ENCODE data around the gene MEN1. TPM values are rescaled to one million over a fixed set of nuclear protein-coding genes. Genes with fewer than 3 reads are reported as not detected.
A peak's percentile ranks its signal among the peaks of the same experiment; 100 is the strongest.
"Not testable (repeated sequence)": the region's sequence is repeated elsewhere in the genome, so short reads cannot be mapped to it uniquely, and the experiment has no call there.

MEN1 gene
- total and polyA plus RNA-seq, 10 donors = 17.8 to 33.6 (median 27.2) TPM

DNA sequence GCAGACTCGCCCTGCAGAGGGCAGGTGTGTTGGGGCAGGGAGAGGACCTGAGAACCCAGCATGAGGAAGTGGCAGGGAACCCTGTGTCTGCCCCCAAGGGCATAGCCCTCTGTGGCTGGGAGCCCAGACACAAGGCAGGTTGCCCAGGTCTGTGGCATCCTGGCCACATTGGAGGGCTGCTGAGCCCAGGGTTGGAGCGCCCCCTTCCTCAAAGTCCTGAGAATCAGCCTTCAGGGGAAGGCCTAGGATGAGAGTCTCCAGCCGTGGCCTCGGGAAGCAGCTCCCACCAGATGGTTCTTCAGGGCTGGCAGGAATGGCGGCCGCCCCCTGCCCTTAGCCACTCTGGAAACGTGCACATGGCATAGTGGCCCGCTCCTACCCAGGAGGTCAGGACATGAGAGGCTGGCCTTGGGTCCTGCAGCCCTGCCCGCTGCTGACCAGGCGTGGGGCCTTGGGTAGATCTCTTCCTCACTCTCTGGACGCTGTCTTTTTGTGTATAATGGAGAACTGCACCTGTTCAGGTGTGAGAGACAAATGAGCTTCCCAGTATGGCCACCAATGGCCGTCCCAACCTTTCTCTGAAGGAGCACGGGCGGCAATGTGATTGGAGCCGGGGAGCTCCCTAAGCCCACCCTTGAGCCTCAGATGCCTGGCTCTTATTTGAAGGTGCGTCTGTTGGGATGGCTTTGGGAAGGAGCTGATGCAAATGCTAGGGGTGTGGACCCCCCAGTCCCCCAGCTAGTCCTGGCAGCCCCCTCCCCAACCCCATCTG lies 38.7 kb upstream of the MEN1 start:
- peak; percentile 92 for DNase-seq
- Histone ChIP-seq H3K4me1 (peaks cover 62 to 96% (median 87%) of the 10 kb centered on the region in 6 donors), H3K36me3 (peaks cover 0 to 29% (median 14%) of the 10 kb centered on the region in 6 donors), H3K27me3 (replicated peaks in 1 of 7) (no peaks in the 10 kb centered on the region), H3K27ac (peak overlapping the region in 7 of 8 donors; percentile 54 to 98 (median 93)), H3K4me3 (no peak overlapping the region), H3K9me3 (no peaks in the 10 kb centered on the region)
- 68 to 76% (median 73%) methylated on average over 7 to 16 of the region's 16 CpGs for WGBS, 5 donors
- TF ChIP-seq POLR2A (IDR thresholded peaks at IDR 0.05) (no peak), POLR2AphosphoS5 (IDR thresholded peaks at IDR 0.05) (peak; percentile 71 to 77 (median 76))
- TF ChIP-seq, protein P1, sequence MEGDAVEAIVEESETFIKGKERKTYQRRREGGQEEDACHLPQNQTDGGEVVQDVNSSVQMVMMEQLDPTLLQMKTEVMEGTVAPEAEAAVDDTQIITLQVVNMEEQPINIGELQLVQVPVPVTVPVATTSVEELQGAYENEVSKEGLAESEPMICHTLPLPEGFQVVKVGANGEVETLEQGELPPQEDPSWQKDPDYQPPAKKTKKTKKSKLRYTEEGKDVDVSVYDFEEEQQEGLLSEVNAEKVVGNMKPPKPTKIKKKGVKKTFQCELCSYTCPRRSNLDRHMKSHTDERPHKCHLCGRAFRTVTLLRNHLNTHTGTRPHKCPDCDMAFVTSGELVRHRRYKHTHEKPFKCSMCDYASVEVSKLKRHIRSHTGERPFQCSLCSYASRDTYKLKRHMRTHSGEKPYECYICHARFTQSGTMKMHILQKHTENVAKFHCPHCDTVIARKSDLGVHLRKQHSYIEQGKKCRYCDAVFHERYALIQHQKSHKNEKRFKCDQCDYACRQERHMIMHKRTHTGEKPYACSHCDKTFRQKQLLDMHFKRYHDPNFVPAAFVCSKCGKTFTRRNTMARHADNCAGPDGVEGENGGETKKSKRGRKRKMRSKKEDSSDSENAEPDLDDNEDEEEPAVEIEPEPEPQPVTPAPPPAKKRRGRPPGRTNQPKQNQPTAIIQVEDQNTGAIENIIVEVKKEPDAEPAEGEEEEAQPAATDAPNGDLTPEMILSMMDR (IDR thresholded peaks at IDR 0.05 in 8 of 11, conservative IDR thresholded peaks at IDR 0.05 in 3 of 11) = peak in 7 of 11 experiments; percentile 1 to 40 (median 30)
- intact Hi-C loops (cut with DNase I; ENCODE audit: low total_unique reads) = loop anchor here (10.0 kb wide), 1 partner anchor 64 kb away; no protein-coding TSS in a partner anchor

DNA sequence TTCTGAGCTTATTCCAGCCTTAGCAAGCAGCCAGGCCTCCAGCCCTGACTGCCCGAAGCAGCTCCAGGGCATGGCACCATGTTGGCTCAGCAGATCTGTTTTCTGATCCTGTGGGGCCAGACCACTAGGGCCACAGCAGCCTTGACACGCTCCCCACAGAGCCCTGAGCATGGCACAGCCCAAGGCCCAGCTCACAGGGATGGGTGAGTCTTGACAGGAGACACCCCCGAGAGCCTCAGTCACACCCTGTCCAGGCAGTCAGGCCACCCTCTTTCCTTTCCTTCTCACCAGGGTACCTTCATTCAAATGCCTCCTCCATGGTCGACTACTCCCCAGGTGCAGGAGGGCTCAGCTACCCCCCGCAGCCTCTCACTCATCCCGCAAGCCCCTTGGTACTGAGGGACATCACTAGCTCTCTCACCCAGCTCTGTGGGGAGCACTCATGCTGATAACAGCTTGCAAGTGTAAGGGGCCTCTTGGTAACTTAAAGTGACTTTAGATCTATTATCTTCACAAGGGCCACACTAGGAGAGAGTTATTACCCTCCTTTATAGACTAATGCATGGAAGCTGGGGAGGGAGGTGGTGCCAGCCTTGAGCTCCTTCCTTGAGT lies 38.0 kb upstream of the MEN1 start:
- TF ChIP-seq POLR2A (IDR thresholded peaks at IDR 0.05) (no peak), POLR2AphosphoS5 (IDR thresholded peaks at IDR 0.05) (peak in 1 of 3 donors; percentile 3)
- TF ChIP-seq, protein P1 (IDR thresholded peaks at IDR 0.05 in 8 of 11, conservative IDR thresholded peaks at IDR 0.05 in 3 of 11) = peak in 3 of 11 experiments; percentile 28 to 52 (median 47)
- Histone ChIP-seq H3K4me1 (peaks cover 55 to 96% (median 87%) of the 10 kb centered on the region in 6 donors), H3K9me3 (no peaks in the 10 kb centered on the region)

DNA sequence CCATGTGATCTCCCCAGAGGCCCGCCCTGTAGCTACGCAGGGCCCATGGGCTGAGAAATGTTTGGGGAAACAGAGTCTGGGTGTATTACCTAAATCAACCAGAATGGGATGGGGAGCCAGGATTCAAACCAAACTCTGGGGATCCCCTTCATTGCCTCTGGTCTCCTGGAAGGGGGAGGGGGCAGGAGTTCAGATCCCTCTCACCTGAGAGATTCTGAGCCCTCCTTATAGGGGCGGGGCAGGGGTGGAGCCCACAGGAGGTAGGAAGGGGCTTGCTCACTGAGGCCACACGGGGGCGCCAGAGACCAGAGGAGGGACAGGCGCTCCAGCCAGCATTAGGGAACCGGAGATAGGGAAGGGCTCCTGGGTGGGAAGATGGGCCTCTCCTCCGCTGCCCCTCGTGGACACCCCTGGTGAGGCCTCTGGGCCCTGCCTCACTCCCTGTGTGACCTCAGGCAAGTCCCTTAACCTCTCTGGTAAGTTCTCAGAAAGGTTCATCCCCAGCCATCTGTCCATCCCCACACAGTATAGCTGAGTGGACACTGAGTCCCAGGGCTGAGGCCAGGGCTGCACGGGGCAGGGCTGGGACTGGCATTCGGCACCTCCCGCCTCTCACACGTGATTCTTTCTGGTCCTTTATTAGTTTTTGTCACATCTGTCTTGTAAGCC lies 36.8 kb upstream of the MEN1 start:
- TF ChIP-seq, protein P1 (IDR thresholded peaks at IDR 0.05 in 8 of 11, conservative IDR thresholded peaks at IDR 0.05 in 3 of 11) = peak; percentile 96 to 100 (median 98)
- TF ChIP-seq POLR2A (IDR thresholded peaks at IDR 0.05) (no peak), POLR2AphosphoS5 (IDR thresholded peaks at IDR 0.05) (peak; percentile 73 to 79 (median 77))
- Histone ChIP-seq H3K36me3 (peaks cover 0 to 10% (median 3%) of the 10 kb centered on the region in 6 donors), H3K27ac (peak overlapping the region in 5 of 8 donors; percentile 52 to 98 (median 93)), H3K4me1 (peaks cover 44 to 91% (median 77%) of the 10 kb centered on the region in 6 donors), H3K27me3 (replicated peaks in 1 of 7) (no peaks in the 10 kb centered on the region), H3K4me3 (no peak overlapping the region), H3K9me3 (no peaks in the 10 kb centered on the region)
- peak; percentile 99 for DNase-seq
- WGBS, 5 donors = 19 to 43% (median 29%) methylated on average over 7 to 13 of the region's 13 CpGs
- intact Hi-C loops (cut with DNase I; ENCODE audit: low total_unique reads) = loop anchor here (2.0 to 10.0 kb wide), 2 partner anchors 48 to 62 kb away; no protein-coding TSS in a partner anchor

More for the DNA sequence above, 38.0 kb upstream of the MEN1 start:
- peak overlapping the region in 7 of 8 donors; percentile 54 to 98 (median 93) for H3K27ac ChIP-seq
- H3K4me3 ChIP-seq = peak overlapping the region in 1 of 8 donors; percentile 9
- no peaks in the 10 kb centered on the region for H3K27me3 ChIP-seq (replicated peaks in 1 of 7)
- no peak for DNase-seq
- peaks cover 0 to 22% (median 9%) of the 10 kb centered on the region in 6 donors for H3K36me3 ChIP-seq
- intact Hi-C loops (cut with DNase I; ENCODE audit: low total_unique reads) = loop anchor here (10.0 kb wide), 1 partner anchor 64 kb away; no protein-coding TSS in a partner anchor
- WGBS, 5 donors = 68 to 77% (median 72%) methylated on average over 6 of the region's 6 CpGs

DNA sequence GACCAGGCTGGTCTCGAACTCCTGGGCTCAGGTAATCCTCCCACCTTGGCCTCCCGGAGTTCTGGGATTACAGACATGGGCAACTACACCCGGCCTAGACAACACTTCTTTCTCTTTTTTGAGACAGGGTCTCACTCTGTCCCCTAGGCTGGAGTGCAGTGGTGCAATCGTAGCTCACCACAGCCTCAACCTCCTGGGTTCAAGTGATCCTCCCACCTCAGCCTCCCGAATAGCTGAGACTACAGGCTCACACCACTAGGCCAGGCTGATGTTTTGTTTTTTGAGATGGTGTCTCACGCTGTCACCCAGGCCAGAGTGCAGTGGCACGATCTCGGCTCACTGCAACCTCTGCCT lies 35.4 kb upstream of the MEN1 start:
- H3K4me3 ChIP-seq; H3K9me3 ChIP-seq; H3K27me3 ChIP-seq (replicated peaks in 1 of 7); DNase-seq; H3K36me3 ChIP-seq: not testable (repeated sequence)
- 91 to 95% (median 92%) methylated on average over 8 of the region's 8 CpGs for WGBS, 5 donors
- H3K4me1 ChIP-seq = peaks cover 32 to 77% (median 63%) of the 10 kb centered on the region in 6 donors
- intact Hi-C loops (cut with DNase I; ENCODE audit: low total_unique reads) = loop anchor here (2.0 to 10.0 kb wide), 2 partner anchors 49 to 61 kb away; no protein-coding TSS in a partner anchor
- H3K27ac ChIP-seq = peak overlapping the region in 5 of 8 donors; percentile 29 to 91 (median 79)

All from spleen (tissue), 11 donors.